Activated naive CD4-positive, alpha-beta T cell treated with Interleukin-2 at 50 U/mL for 16 hours (primary cell): ENCODE measurements around the gene GPC5.
"Not testable (repeated sequence)": the region's sequence is repeated elsewhere in the genome, so short reads cannot be mapped to it uniquely, and the experiment has no call there.

Source experiments
- DNase-seq: peaks from one replicate; pipeline ENCODE4 v3.0.0-alpha.2; 2020

The GPC5 gene

DNA sequence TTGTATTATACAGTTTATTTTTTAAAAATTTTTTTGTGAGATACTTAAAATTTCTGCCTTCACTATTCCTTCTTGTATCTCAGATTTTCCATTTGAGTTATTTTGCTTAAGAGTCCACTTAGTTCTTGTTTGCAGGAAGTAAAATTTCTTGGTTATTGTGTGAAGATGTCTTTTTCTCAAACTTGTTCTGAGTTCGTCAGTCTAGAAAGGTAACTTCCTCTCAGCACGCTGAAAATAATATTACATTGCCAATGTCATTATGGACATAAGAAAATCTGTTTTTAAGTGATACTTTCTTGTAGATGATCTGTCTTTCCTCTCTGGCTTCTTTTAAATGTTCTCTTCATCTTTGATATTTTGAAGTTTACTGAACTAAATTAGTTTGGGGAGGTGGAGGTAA lies 1096.5 kb downstream of the GPC5 start:
- DNase-seq, result no peak

DNA sequence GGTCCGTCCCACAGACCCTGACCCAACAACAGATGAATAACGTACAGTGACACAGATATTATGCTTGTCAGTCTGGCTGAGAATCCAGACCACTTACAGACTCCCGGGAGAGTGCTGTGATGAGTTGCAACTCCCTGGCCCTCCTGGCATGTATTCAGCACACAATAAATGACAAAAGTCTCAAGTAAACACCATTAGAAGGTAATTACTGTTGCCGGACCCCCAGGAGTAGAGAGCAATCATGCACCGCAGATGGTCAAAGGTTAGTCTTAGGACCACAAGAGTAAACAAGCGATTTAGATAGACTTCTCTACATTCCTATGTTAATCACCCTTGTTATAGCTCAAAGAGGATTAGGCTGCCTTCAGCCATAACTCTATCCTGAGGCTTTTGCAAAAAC lies 1101.8 kb downstream of the GPC5 start:
- DNase-seq, result no peak

- DNase-seq, result no peak
These were observed 1112.0 kb downstream of the GPC5 start for GRCh38 chr13:92510416-92510815.

GRCh38 chr13:92512852-92513251 lies 1114.4 kb downstream of the GPC5 start:
- no peak for DNase-seq

GRCh38 chr13:92513672-92514071 lies 1115.3 kb downstream of the GPC5 start:
- no peak for DNase-seq

DNA sequence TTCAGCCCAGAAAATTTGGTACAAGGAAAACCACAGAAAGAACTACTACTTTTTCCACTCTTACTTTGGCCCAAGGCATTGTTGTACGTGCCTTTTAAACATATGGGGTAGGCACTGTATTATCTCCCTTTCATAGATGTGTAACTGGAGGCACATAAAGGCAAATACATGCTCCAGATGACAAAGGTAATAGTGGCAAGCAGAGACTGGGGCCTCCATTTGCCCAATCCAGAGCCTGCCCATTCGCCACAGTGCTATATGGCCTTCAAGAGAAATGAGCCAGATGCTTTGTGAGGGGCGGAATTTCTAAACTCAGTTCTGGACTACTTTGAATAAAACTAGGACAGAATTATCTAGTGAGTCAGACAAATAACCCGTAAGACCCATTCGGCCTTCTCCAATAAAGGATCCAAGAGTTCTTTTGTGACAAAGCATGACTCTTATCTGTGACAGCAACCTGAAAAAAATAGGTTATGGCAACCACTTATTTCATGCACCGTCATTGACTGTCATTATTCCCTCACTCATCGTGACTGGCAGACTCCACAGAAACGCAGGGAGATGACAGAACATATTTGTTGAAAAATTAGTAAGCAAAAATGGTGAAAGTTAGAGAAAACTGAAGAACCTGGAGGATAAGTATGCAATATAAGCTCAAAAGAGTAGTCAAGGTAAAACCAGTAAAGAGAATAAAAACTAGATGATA lies 1116.2 kb downstream of the GPC5 start:
- DNase-seq, result no peak

DNA sequence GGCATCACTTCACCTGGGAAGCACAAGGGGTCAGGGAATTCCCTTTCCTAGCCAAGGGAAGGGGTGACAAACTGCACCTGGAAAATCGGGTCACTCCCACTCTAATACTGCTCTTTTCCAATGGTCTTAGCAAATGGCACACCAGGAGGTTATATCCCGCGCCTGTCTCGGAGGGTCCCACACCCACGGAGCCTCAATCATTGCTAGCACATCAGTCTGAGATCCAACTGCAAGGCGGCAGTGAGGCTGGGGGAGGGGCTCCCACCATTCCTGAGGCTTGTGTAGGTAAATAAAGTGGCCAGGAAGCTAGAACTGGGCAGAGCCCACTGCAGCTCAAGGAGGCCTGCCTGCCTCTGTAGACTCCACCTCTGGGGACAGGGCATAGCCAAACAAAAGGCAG lies 1118.5 kb downstream of the GPC5 start:
- DNase-seq, result not testable (repeated sequence)

DNA sequence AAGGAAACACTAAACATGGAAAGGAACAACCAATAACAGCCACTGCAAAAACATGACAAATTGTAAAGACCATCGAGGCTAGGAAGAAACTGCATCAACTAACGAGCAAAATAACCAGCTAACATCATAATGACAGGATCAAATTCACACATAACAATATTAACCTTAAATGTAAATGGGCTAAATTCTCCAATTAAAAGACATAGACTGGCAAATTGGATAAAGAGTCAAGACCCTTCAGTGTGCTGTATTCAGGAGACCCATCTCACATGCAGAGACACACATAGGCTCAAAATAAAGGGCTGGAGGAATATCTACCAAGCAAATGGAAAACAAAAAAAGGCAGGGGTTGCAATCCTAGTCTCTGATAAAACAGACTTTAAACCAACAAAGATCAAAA lies 1120.2 kb downstream of the GPC5 start:
- not testable (repeated sequence) for DNase-seq

GRCh38 chr13:92530364-92530763 lies 1131.9 kb downstream of the GPC5 start:
- no peak for DNase-seq

- DNase-seq, result no peak
These were observed 1137.0 kb downstream of the GPC5 start for GRCh38 chr13:92535222-92536006.

GRCh38 chr13:92537471-92537870 lies 1139.0 kb downstream of the GPC5 start:
- DNase-seq, result no peak

- no peak for DNase-seq
These were observed 1139.7 kb downstream of the GPC5 start for GRCh38 chr13:92538164-92538563.

DNA sequence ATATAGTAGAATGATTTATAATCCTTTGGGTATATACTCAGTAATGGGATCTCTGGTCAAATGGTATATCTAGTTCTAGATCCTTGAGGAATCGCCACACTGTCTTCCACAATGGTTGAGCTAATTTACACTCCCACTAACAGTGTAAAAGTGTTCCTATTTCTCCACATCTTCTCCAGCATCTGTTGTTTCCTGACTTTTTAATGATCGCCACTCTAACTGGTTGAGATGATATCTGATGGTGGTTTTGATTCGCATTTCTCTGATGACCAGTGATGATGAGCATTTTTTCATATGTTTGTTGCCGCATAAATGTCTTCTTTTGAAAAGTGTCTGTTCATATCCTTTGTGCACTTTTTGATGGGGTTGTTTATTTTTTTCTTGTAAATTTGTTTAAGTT lies 1140.7 kb downstream of the GPC5 start:
- not testable (repeated sequence) for DNase-seq

DNA sequence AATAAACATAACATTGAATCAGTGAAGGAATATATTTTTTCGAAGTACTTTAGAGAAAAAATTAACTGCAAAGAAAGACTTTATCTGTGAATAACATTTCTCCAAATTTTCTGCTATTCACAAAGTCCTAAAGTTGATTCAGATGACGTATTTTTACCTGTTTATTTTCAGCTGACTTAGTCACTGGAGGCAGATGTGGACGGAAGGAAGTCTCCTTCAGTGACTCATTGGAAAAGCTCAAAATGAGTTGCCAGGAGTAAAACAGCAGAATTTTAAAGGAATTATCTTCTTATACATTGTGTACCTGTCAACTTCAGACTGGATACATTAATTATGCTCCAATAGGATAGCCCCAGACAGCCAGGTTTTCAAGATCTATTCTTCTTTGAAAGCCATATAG lies 1148.8 kb downstream of the GPC5 start:
- DNase-seq, result no peak

DNA sequence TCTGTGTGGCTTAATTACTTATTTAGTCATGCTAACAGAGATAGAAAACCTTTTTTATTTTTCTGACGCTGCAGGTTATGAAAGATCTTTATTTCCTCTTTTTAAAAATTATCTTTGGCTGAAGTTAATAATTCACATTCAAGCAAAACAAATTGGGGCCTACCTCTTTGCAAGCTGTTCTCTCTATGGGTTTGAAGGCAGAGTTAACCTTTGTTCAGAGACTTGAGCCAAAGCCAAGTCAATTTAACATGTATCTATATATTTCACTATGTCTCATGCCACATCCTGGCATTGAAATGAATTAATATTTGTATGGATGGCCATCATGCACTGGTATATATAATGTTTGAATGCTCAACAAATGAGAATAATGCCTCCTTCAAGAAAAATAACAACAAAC lies 1150.9 kb downstream of the GPC5 start:
- DNase-seq, result no peak

GRCh38 chr13:92553470-92554114 lies 1155.2 kb downstream of the GPC5 start:
- no peak for DNase-seq

- no peak for DNase-seq
These were observed 1162.5 kb downstream of the GPC5 start for GRCh38 chr13:92560883-92561282.

DNA sequence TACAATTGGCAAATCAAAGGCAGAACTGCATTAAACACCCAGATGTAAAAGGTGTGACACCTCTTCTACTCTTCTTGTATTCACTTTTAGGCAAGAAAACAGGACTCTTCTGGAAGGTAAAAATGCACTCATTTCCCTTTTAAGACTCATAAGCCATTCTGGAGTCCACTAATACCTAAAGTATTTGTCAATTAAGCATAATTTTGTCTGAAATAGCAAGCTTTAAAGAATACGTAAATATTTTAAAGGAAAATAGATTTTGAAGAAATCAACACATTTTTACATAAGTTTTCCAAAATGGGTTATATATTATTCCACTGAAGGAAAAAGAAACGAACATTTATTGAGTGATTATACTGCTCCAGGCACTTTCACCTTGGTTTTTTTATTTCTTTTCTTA lies 1166.5 kb downstream of the GPC5 start:
- DNase-seq, result no peak

GRCh38 chr13:92566767-92567166 lies 1168.3 kb downstream of the GPC5 start:
- DNase-seq, result no peak

DNA sequence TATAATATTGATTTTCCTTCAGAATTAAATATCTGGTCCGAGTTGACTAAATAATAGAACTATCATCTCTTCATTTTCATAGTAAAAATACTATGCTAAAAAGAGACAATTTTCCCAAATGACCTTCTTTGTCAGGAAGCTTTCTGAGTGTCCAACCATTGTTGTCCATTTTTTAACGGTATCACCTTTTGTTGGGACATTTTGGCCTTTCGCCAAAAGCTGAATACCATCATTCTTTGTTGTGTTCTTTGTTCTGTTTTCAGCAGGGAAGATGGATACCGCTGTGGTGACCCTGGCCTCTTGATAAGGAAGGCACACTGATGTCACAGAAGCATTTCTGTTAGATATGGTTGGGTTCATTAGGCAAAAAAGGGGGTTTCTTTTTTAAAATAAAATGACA lies 1173.8 kb downstream of the GPC5 start:
- DNase-seq, result no peak

- DNase-seq, result no peak
These were observed 1175.1 kb downstream of the GPC5 start for GRCh38 chr13:92573467-92574057.

GRCh38 chr13:92574499-92574898 lies 1176.1 kb downstream of the GPC5 start:
- DNase-seq, result no peak

GRCh38 chr13:92575777-92576176 lies 1177.4 kb downstream of the GPC5 start:
- DNase-seq, result no peak

DNA sequence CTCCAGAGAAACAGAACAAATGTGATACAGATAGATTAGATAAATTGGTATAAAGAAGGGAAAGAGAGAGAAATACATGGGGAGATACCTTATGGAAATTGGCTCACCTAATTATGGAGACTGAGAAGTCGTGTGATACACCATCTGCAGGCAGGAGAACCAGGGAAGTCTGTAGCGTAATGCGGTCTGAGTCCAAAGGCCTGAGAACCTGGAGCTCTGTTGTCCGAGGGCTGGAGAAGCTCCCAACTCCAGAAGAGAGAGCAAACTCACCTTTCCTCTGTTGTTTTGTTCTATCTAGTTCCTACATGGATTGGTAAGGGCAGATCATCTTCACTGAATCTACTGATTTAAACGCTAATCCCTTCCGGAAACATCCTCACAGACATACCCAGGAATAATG lies 1179.9 kb downstream of the GPC5 start:
- no peak for DNase-seq
